Choroid plexus epithelial cell (primary cell): Measurements from ENCODE around the gene WNT7B.

Experiments
- DNase-seq: peaks from one replicate; pipeline ENCODE4 v3.0.0-alpha.2; 2010; ENCODE audit warnings: low read depth
- H3K4me3 ChIP-seq: 2 replicates; pipeline ENCODE4 v1.5.1; 2011; ENCODE audit warnings: low read depth, mild to moderate bottlenecking, control low read depth, low read length, moderate library complexity
- CTCF ChIP-seq: conservative IDR thresholded peaks from 2 replicates; pipeline ENCODE4 v1.5.1; 2011; ENCODE audit warnings: low read depth, mild to moderate bottlenecking, control low read depth, inconsistent platforms, low read length, moderate library complexity

Gene WNT7B

GRCh38 chr22:45952553-45952952, 24.4 kb downstream of the WNT7B start:
- no peak for TF ChIP-seq CTCF
- H3K4me3 ChIP-seq, result no peak overlapping the region
- DNase-seq, result no peak

DNA sequence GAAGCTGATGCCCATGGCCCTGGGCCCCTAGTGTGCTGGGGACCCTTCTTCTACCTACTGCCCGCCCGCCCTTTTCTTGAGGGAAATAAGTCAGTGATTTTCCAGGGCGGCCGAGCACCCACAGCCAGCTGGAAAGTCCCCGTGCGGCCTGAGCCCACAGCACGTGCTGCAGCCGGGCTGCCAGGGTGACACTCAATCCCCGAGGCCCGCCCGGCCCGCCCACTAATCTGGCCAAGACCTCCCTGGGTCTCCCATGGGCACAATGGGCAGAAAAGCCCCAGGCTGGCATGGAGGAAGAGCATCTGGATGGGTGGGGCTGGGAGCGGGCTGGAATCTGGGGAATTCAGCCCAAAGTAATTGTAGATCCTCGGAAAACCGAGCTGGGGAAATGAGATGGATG, 24.8 kb downstream of the WNT7B start:
- no peak for DNase-seq
- no peak for TF ChIP-seq CTCF
- H3K4me3 ChIP-seq, result no peak overlapping the region

DNA sequence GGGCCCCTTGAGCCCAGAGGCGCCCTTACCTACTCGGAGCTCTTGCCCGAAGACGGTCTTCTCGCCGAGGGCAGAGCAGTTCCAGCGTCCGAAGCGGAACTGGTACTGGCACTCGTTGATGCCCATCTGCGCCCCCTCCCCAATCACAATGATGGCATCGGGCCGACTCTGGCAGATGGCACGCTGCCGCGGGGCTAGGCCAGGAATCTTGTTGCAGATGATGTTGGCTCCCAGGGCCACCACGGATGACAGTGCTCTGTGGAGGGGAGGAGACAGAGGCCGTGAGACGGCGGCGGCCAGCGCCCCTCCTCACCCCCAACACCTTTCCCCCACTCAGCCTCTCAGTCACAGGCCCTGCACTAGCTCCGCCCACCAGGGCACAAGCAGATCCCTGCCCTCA, 27.1 kb downstream of the WNT7B start:
- DNase-seq, result no peak
- no peak overlapping the region for H3K4me3 ChIP-seq
- no peak for TF ChIP-seq CTCF

DNA sequence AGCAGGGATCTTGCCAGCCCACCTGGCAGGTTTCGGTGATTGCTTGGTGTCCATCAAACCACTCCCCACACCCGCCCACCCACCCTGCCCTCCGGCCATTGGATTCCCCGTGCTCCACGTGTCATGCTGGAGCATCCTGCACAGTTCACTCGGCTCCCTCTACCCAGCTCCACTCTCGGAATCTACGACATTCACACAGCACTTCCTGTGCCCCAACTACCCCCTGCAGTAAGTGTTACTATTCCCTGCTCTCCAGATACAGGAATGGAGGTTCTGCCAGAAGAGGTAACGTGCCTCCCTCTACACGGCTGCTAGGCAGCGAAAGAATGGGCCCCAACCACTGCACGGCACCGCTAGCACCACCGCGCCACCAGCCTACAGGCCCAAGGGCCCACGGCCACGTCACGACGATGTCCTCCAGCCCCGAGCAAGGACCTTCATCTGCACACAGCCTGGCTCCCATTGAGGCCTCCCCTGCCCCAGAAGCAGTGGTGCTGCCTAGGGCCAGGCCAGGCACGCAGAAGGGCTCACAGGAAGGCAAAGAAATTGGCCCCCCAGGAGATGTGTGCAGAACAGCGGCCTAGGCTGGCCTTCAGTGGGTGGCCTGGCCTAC, 27.6 kb downstream of the WNT7B start:
- no peak for TF ChIP-seq CTCF
- H3K4me3 ChIP-seq, result no peak overlapping the region
- no peak for DNase-seq

GRCh38 chr22:45948081-45948648, 28.8 kb downstream of the WNT7B start:
- no peak overlapping the region for H3K4me3 ChIP-seq
- no peak for TF ChIP-seq CTCF
- DNase-seq, result no peak

GRCh38 chr22:45946805-45947600, 30.0 kb downstream of the WNT7B start:
- TF ChIP-seq CTCF, result no peak
- no peak for DNase-seq
- H3K4me3 ChIP-seq, result no peak overlapping the region
